Uterus (tissue), 2 donors: ENCODE measurements around the gene RASGRF1.

Experiments used
- CTCF ChIP-seq, 4 experiments: fragments of 200-600 bp in 2 of 4; fragments of 450-650 bp in 2 of 4; sonication (generic) in 2 of 4; IDR thresholded peaks; one replicate each; pipeline ENCODE4 v1.5.1; 2016 to 2019; ENCODE audit warnings: antibody characterized with exemption in 4 of 4, mild to moderate bottlenecking in 2 of 4, moderate library complexity in 1 of 4
- POLR2A ChIP-seq, 2 donors: fragments of 450-650 bp; IDR thresholded peaks; one replicate each; pipeline ENCODE4 v1.6.1; 2016; ENCODE audit warnings: antibody characterized with exemption in 2 of 2, mild to moderate bottlenecking in 1 of 2, moderate library complexity in 1 of 2

- TF ChIP-seq CTCF (IDR thresholded peaks at IDR 0.05): no peak
- no peak for TF ChIP-seq POLR2A (IDR thresholded peaks at IDR 0.05)
Observed at GRCh38 chr15:79049416-79049815, 41.2 kb downstream of the RASGRF1 start.
